HEK293 (cell line): ENCODE results near the gene RIMS1.

ENCODE experiments used
- CTCF ChIA-PET: fragments of 350-600 bp; formaldehyde crosslinking; extraction: SDS; loops from one replicate; lab custom pipeline; 2021; ENCODE audit warnings: antibody characterized with exemption; lab: Yijun Ruan, JAX
- POLR2A ChIA-PET: fragments of 300-600 bp; formaldehyde crosslinking; extraction: SDS; loops from one replicate; lab custom pipeline; 2020; ENCODE audit warnings: antibody characterized with exemption, inconsistent platforms; lab: Yijun Ruan, JAX
- H3K27ac ChIP-seq: fragments of 200-500 bp; sonication (Bioruptor generic); 2 replicates; pipeline ENCODE4 v1.5.1; 2014; ENCODE audit warnings: low read depth, low read length, control low read depth, inconsistent platforms; ENCODE audit errors: extremely low read depth
- H3K36me3 ChIP-seq, 2 experiments: fragments of 200-500 bp in 1 of 2; sonication (Bioruptor generic) in 1 of 2; 1 replicate in 1 of 2; 2 replicates in 1 of 2; pipeline ENCODE4 v1.5.1; 2014 to 2017; ENCODE audit warnings: inconsistent platforms in 2 of 2, low read length in 2 of 2; ENCODE audit not compliant: control insufficient read depth in 2 of 2, insufficient read depth in 1 of 2
- H3K4me1 ChIP-seq: fragments of 200-500 bp; sonication (Bioruptor generic); 2 replicates; pipeline ENCODE4 v1.5.1; 2014; ENCODE audit warnings: mild to moderate bottlenecking, low read length, inconsistent platforms; ENCODE audit not compliant: control insufficient read depth, insufficient read depth
- H3K4me3 ChIP-seq: 2 replicates; pipeline ENCODE4 v1.5.1; 2011; ENCODE audit warnings: low read depth, mild to moderate bottlenecking, control low read depth, low read length, moderate library complexity
- H3K9me3 ChIP-seq: fragments of 200-500 bp; sonication (Bioruptor generic); 2 replicates; pipeline ENCODE4 v1.5.1; 2014; ENCODE audit warnings: low read depth, low read length, inconsistent platforms; ENCODE audit not compliant: control insufficient read depth, insufficient read depth
- BCL11A ChIP-seq: fragments of 450-650 bp; formaldehyde crosslinking; IDR thresholded peaks from 2 replicates; pipeline ENCODE4 v1.5.1; 2016; ENCODE audit warnings: low read depth, missing biosample characterization, missing genetic modification characterization
- EGR2 ChIP-seq: fragments of 450-650 bp; formaldehyde crosslinking; IDR thresholded peaks from 2 replicates; pipeline ENCODE4 v1.5.1; 2016; ENCODE audit warnings: low read depth, missing biosample characterization, missing genetic modification characterization
- FEZF1 ChIP-seq: fragments of 450-650 bp; formaldehyde crosslinking; IDR thresholded peaks from 2 replicates; pipeline ENCODE4 v1.5.1; 2016; ENCODE audit warnings: missing biosample characterization, missing genetic modification characterization
- HOXA7 ChIP-seq: sonication (generic); formaldehyde crosslinking; IDR thresholded peaks from 2 replicates; pipeline ENCODE4 v1.8.1; 2022; ENCODE audit warnings: missing genetic modification reagents, borderline replicate concordance
- HOXC10 ChIP-seq: sonication (generic); formaldehyde crosslinking; IDR thresholded peaks from 2 replicates; pipeline ENCODE4 v1.8.1; 2023; ENCODE audit warnings: mild to moderate bottlenecking, missing genetic modification reagents
- MYNN ChIP-seq: fragments of 450-650 bp; formaldehyde crosslinking; IDR thresholded peaks from 2 replicates; pipeline ENCODE4 v1.5.1; 2016; ENCODE audit warnings: missing biosample characterization, missing genetic modification characterization, borderline replicate concordance
- OVOL3 ChIP-seq: fragments of 450-650 bp; formaldehyde crosslinking; IDR thresholded peaks from 2 replicates; pipeline ENCODE4 v1.5.1; 2016; ENCODE audit warnings: missing biosample characterization, missing genetic modification characterization
- RBAK ChIP-seq: fragments of 450-650 bp; formaldehyde crosslinking; IDR thresholded peaks from 2 replicates; pipeline ENCODE4 v1.5.1; 2016; ENCODE audit warnings: missing biosample characterization, missing genetic modification characterization
- SETDB1 ChIP-seq: IDR thresholded peaks from one replicate; pipeline ENCODE4 v1.6.1; 2017; ENCODE audit warnings: mild to moderate bottlenecking, low read length, moderate library complexity, mixed read lengths; ENCODE audit not compliant: insufficient read length
- SP2 ChIP-seq: fragments of 450-650 bp; formaldehyde crosslinking; IDR thresholded peaks from 2 replicates; pipeline ENCODE4 v1.5.1; 2016; ENCODE audit warnings: missing biosample characterization, missing genetic modification characterization
- YY1 ChIP-seq: fragments of 450-650 bp; formaldehyde crosslinking; IDR thresholded peaks from 2 replicates; pipeline ENCODE4 v1.5.1; 2018; ENCODE audit warnings: missing biosample characterization, missing genetic modification characterization
- YY2 ChIP-seq: fragments of 450-650 bp; formaldehyde crosslinking; IDR thresholded peaks from 2 replicates; pipeline ENCODE4 v1.5.1; 2016; ENCODE audit warnings: missing biosample characterization, missing genetic modification characterization
- ZBTB1 ChIP-seq: fragments of 450-650 bp; formaldehyde crosslinking; IDR thresholded peaks from 2 replicates; pipeline ENCODE4 v1.5.1; 2016; ENCODE audit warnings: missing biosample characterization, missing genetic modification characterization
- ZBTB21 ChIP-seq: fragments of 450-650 bp; formaldehyde crosslinking; IDR thresholded peaks from 2 replicates; pipeline ENCODE4 v1.5.1; 2017; ENCODE audit warnings: missing biosample characterization, missing genetic modification characterization
- ZBTB7A ChIP-seq: fragments of 450-650 bp; formaldehyde crosslinking; IDR thresholded peaks from 2 replicates; pipeline ENCODE4 v1.5.1; 2016; ENCODE audit warnings: low read depth, missing biosample characterization, missing genetic modification characterization
- ZIC2 ChIP-seq: fragments of 450-650 bp; formaldehyde crosslinking; IDR thresholded peaks from 2 replicates; pipeline ENCODE4 v1.5.1; 2016; ENCODE audit warnings: missing biosample characterization, missing genetic modification characterization
- ZNF138 ChIP-seq: fragments of 450-650 bp; formaldehyde crosslinking; IDR thresholded peaks from 2 replicates; pipeline ENCODE4 v1.5.1; 2016; ENCODE audit warnings: missing biosample characterization, missing genetic modification characterization, borderline replicate concordance
- ZNF169 ChIP-seq: fragments of 450-650 bp; formaldehyde crosslinking; IDR thresholded peaks from 2 replicates; pipeline ENCODE4 v1.5.1; 2016; ENCODE audit warnings: missing biosample characterization, missing genetic modification characterization
- ZNF214 ChIP-seq: fragments of 450-650 bp; formaldehyde crosslinking; IDR thresholded peaks from 2 replicates; pipeline ENCODE4 v1.5.1; 2017; ENCODE audit warnings: missing biosample characterization, mild to moderate bottlenecking, missing genetic modification characterization, borderline replicate concordance
- ZNF266 ChIP-seq: fragments of 450-650 bp; formaldehyde crosslinking; IDR thresholded peaks from 2 replicates; pipeline ENCODE4 v1.5.1; 2016; ENCODE audit warnings: missing biosample characterization, missing genetic modification characterization, low read depth
- ZNF426 ChIP-seq: fragments of 450-650 bp; formaldehyde crosslinking; IDR thresholded peaks from 2 replicates; pipeline ENCODE4 v1.5.1; 2017; ENCODE audit warnings: missing biosample characterization, missing genetic modification characterization, mild to moderate bottlenecking, inconsistent platforms, moderate library complexity
- ZNF561 ChIP-seq: fragments of 450-650 bp; IDR thresholded peaks from 2 replicates; pipeline ENCODE4 v1.5.1; 2018; ENCODE audit warnings: missing biosample characterization, missing genetic modification characterization, borderline replicate concordance
- ZNF76 ChIP-seq: fragments of 450-650 bp; formaldehyde crosslinking; IDR thresholded peaks from 2 replicates; pipeline ENCODE4; 2016; ENCODE audit warnings: low read depth, missing biosample characterization, missing genetic modification characterization, borderline replicate concordance
- TF ChIP-seq, protein P1 (sequence below): IDR thresholded peaks from 2 replicates; pipeline ENCODE4 v1.6.1; 2011; ENCODE audit warnings: mild to moderate bottlenecking, low read depth, low read length, borderline replicate concordance
- TF ChIP-seq, protein P2 (sequence below): fragments of 450-650 bp; formaldehyde crosslinking; IDR thresholded peaks from 2 replicates; pipeline ENCODE4 v1.5.1; 2016; ENCODE audit warnings: missing biosample characterization, missing genetic modification characterization
- TF ChIP-seq, protein P3 (sequence below): fragments of 450-650 bp; formaldehyde crosslinking; IDR thresholded peaks from 2 replicates; pipeline ENCODE4 v1.5.1; 2016; ENCODE audit warnings: missing biosample characterization, missing genetic modification characterization

The RIMS1 gene

DNA sequence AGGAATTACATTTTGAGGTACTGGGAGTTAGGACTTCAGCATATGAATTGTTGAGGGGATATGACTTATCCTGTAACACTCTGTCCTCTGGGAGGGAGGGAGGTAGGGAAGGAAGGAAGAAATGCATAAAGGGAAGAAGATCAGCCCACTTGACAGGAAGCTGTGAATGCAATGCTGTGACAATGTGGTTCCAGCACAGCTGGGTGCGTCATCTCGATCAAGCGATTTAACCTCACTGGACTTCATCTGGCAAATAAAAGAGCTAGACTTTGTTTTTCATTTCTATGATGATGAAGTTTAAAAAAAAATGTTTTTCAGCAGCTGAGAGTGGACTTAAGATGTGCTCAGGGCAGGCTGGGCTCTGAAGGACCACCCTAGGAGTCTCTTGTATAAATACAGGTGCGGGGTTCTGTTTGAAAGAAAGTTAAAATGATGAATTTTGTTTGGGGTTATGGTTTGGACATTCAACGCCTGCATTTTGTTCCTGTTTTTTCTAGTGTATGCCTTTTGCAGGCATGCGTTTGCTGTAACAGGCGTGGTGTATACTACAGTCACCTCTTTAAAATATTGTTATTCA lies 178.1 kb downstream of the RIMS1 start:
- Histone ChIP-seq H3K4me1 (no peaks in the 10 kb centered on the region), H3K4me3 (no peak overlapping the region), H3K27ac (no peak overlapping the region), H3K9me3 (no peaks in the 10 kb centered on the region), H3K36me3 (no peaks in the 10 kb centered on the region)
- ChIA-PET CTCF (interaction anchor here (0.5 kb wide), 1 partner anchor 427 kb away, joined by 4 read pairs; no protein-coding TSS in a partner anchor), POLR2A (no interaction called here)
- TF ChIP-seq YY2 (no peak), ZNF138 (tag by site-specific recombination) (no peak), SP2 (tag by site-specific recombination) (no peak), ZNF561 (no peak), BCL11A (tag by site-specific recombination) (no peak), ZNF214 (no peak), ZNF426 (no peak), OVOL3 (tag by site-specific recombination) (no peak), MYNN (tag by site-specific recombination) (no peak), ZIC2 (tag by site-specific recombination) (no peak), ZBTB21 (no peak), EGR2 (tag by site-specific recombination) (no peak), ZNF169 (tag by site-specific recombination) (no peak)
- TF ChIP-seq, protein P1, sequence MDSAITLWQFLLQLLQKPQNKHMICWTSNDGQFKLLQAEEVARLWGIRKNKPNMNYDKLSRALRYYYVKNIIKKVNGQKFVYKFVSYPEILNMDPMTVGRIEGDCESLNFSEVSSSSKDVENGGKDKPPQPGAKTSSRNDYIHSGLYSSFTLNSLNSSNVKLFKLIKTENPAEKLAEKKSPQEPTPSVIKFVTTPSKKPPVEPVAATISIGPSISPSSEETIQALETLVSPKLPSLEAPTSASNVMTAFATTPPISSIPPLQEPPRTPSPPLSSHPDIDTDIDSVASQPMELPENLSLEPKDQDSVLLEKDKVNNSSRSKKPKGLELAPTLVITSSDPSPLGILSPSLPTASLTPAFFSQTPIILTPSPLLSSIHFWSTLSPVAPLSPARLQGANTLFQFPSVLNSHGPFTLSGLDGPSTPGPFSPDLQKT = no peak
- TF ChIP-seq, protein P2, sequence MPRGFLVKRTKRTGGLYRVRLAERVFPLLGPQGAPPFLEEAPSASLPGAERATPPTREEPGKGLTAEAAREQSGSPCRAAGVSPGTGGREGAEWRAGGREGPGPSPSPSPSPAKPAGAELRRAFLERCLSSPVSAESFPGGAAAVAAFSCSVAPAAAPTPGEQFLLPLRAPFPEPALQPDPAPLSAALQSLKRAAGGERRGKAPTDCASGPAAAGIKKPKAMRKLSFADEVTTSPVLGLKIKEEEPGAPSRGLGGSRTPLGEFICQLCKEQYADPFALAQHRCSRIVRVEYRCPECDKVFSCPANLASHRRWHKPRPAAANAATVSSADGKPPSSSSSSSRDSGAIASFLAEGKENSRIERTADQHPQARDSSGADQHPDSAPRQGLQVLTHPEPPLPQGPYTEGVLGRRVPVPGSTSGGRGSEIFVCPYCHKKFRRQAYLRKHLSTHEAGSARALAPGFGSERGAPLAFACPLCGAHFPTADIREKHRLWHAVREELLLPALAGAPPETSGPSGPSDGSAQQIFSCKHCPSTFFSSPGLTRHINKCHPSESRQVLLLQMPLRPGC = no peak

DNA sequence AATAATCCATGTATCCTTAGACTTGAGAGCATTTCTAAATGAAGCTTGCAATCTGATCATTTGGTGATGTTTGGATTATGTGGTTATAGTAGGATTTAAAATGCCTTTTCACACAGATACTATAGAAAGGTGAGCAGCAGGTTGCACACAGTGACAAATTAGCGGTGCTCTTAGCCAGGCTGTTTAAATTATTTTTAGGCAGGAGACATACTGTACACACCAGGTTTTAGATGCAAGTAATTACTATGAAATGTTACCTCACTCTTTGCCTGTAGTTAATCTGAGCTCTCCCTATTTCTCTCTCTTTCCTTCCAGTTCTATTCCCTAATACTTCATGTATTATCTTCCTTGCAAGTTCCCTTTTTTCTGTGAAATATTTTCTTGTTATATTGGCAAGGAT lies 191.7 kb downstream of the RIMS1 start:
- no peaks in the 10 kb centered on the region for H3K4me1 ChIP-seq
- ChIA-PET CTCF (interaction anchor here (0.7 kb wide), 1 partner anchor 31 kb away, joined by 3 read pairs; no protein-coding TSS in a partner anchor), POLR2A (no interaction called here)
- no peaks in the 10 kb centered on the region for H3K9me3 ChIP-seq
- no peaks in the 10 kb centered on the region for H3K36me3 ChIP-seq
- no peak overlapping the region for H3K27ac ChIP-seq
- TF ChIP-seq ZNF426 (no peak), HOXC10 (CRISPR knock-in tag) (no peak), ZNF266 (no peak), ZBTB7A (tag by site-specific recombination) (no peak), RBAK (tag by site-specific recombination) (no peak), YY1 (tag by site-specific recombination) (no peak), HOXA7 (CRISPR knock-in tag) (no peak), ZNF76 (tag by site-specific recombination) (no peak), SETDB1 (no peak), FEZF1 (tag by site-specific recombination) (no peak), ZBTB1 (tag by site-specific recombination) (no peak)
- TF ChIP-seq, protein P3, sequence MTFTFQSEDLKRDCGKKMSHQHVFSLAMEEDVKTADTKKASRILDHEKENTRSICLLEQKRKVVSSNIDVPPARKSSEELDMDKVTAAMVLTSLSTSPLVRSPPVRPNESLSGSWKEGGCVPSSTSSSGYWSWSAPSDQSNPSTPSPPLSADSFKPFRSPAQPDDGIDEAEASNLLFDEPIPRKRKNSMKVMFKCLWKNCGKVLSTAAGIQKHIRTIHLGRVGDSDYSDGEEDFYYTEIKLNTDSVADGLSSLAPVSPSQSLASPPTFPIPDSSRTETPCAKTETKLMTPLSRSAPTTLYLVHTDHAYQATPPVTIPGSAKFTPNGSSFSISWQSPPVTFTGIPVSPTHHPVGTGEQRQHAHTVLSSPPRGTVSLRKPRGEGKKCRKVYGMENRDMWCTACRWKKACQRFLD (tag by site-specific recombination) = no peak
- H3K4me3 ChIP-seq = no peak overlapping the region
